ENCODE data around the gene ATF6. TPM values are rescaled to one million over a fixed set of nuclear protein-coding genes. Genes with fewer than 3 reads are reported as not detected.

The ATF6 gene
- total and polyA plus RNA-seq, 2 donors (not counting 3 experiments of a cell fraction or from before 2014, with no cell fraction given): 24.9 to 40.3 TPM

DNA sequence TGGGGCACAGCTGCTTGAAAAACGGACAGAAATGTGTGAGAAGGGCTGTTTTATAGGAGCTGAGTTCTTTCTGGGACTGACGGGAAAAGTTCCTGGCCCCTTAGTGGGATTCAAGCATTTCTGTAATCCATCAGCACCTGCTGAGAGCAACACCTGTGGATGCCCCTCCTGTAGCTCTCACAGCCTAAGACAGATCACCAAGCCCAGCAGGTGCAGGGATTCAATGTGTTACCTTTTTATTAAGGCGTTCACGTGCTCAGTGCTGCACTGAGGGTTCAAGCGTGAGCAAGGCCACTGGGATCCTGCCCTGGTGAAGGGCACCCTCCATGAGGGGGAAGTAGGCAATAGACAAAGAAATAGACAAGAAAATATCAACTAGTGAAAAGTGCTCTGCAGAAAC, 242.7 kb downstream of the ATF6 start:
- no TSS peak for BruUV-seq (replicated peaks)
- POLR2A ChIA-PET: no interaction called here
- intact Hi-C loops (cut with micrococcal nuclease): no loop called here
- Histone ChIP-seq H3K4me1 (ENCODE audit: control insufficient read depth, extremely low read depth, insufficient read depth, low read length) (peaks cover 3% of the 10 kb centered on the region), H3K79me2 (ENCODE audit: control insufficient read depth, insufficient read depth, low read length) (no peaks in the 10 kb centered on the region), H3K36me3 (ENCODE audit: control insufficient read depth in 2 of 2, extremely low read depth in 1 of 2, insufficient read depth in 2 of 2, low read length in 2 of 2) (no peaks in the 10 kb centered on the region), H4K20me1 (replicated peaks; ENCODE audit: control insufficient read depth, extremely low read depth, insufficient read depth, low read length) (no peaks in the 10 kb centered on the region), H3K27ac (ENCODE audit: insufficient read depth, low read depth, low read length) (no peak overlapping the region), H3K9me1 (replicated peaks; ENCODE audit: control insufficient read depth, extremely low read depth, insufficient read depth, low read length) (no peaks in the 10 kb centered on the region), H3K4me2 (ENCODE audit: insufficient read depth, low read length) (no peak overlapping the region), H3K27me3 (ENCODE audit: control insufficient read depth in 2 of 2, insufficient read depth in 2 of 2, low read length in 2 of 2) (peaks cover 8 to 14% of the 10 kb centered on the region in 2 experiments), H3K9ac (replicated peaks; ENCODE audit: extremely low read depth, insufficient read depth, low read length) (no peak overlapping the region), H2AFZ (ENCODE audit: low read depth, low read length) (no peak overlapping the region), H3K4me3 (replicated peaks in 1 of 3; ENCODE audit: insufficient read depth in 1 of 3, low read depth in 1 of 3, low read length in 3 of 3) (no peak overlapping the region), H3K9me3 (replicated peaks; ENCODE audit: control insufficient read depth, insufficient read depth, low read length) (no peaks in the 10 kb centered on the region)
- dilution Hi-C loops (cut with MboI; ENCODE audit: extremely low pct_ligation_motif_present, low sequenced_read_pairs): no loop called here
- TF ChIP-seq, protein P1, sequence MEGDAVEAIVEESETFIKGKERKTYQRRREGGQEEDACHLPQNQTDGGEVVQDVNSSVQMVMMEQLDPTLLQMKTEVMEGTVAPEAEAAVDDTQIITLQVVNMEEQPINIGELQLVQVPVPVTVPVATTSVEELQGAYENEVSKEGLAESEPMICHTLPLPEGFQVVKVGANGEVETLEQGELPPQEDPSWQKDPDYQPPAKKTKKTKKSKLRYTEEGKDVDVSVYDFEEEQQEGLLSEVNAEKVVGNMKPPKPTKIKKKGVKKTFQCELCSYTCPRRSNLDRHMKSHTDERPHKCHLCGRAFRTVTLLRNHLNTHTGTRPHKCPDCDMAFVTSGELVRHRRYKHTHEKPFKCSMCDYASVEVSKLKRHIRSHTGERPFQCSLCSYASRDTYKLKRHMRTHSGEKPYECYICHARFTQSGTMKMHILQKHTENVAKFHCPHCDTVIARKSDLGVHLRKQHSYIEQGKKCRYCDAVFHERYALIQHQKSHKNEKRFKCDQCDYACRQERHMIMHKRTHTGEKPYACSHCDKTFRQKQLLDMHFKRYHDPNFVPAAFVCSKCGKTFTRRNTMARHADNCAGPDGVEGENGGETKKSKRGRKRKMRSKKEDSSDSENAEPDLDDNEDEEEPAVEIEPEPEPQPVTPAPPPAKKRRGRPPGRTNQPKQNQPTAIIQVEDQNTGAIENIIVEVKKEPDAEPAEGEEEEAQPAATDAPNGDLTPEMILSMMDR (IDR thresholded peaks at IDR 0.05; ENCODE audit: extremely low read depth in 1 of 2, insufficient read depth in 1 of 2, low read depth in 1 of 2, low read length in 2 of 2): no peak
- no peak for TF ChIP-seq MYC (IDR thresholded peaks at IDR 0.05; ENCODE audit: low read depth, low read length)
- TF ChIP-seq POLR2AphosphoS5 (IDR thresholded peaks at IDR 0.05; ENCODE audit: insufficient read depth, low read depth, low read length): no peak
- no peak for TF ChIP-seq GATA2 (IDR thresholded peaks at IDR 0.05; ENCODE audit: insufficient read depth, insufficient read length, low read depth, low read length)
- no peak for TF ChIP-seq EZH2 (IDR thresholded peaks at IDR 0.05; ENCODE audit: borderline replicate concordance, low read depth, low read length, severe bottlenecking)
- TF ChIP-seq FOS (IDR thresholded peaks at IDR 0.05; ENCODE audit: borderline replicate concordance, insufficient read depth, low read length): no peak
- no peak for TF ChIP-seq POLR2A (IDR thresholded peaks at IDR 0.05; ENCODE audit: low read depth, low read length)
- no peak for TF ChIP-seq JUN (IDR thresholded peaks at IDR 0.05; ENCODE audit: borderline replicate concordance, insufficient read depth, insufficient read length, low read depth)
- TF ChIP-seq, protein P2, sequence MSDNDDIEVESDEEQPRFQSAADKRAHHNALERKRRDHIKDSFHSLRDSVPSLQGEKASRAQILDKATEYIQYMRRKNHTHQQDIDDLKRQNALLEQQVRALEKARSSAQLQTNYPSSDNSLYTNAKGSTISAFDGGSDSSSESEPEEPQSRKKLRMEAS (IDR thresholded peaks at IDR 0.05; ENCODE audit: insufficient read depth, insufficient read length): no peak
- FAIRE-seq (no peak), DNase-seq (ENCODE audit: low read depth, low spot score) (no peak)
- CTCF ChIA-PET: interaction anchor here (1.0 kb wide), 1 partner anchor 28 kb away, joined by 4 read pairs; no protein-coding TSS in a partner anchor

Data from endothelial cell of umbilical vein (primary cell).